Ascending aorta (tissue), 2 donors: ENCODE data around the gene SEMA6B. TPM values are rescaled to one million over a fixed set of nuclear protein-coding genes. Genes with fewer than 3 reads are reported as not detected.
A peak's percentile ranks its signal among the peaks of the same experiment; 100 is the strongest.
"Not testable (repeated sequence)": the region's sequence is repeated elsewhere in the genome, so short reads cannot be mapped to it uniquely, and the experiment has no call there.

Source experiments
- DNase-seq, 2 donors: peaks; one replicate each; pipeline ENCODE4 v3.0.0-alpha.2; 2019; ENCODE audit warnings: low spot score in 2 of 2
- H3K27ac ChIP-seq, 2 donors: fragments of 200-600 bp; sonication (generic); one replicate each; pipeline ENCODE4 v1.5.1; 2016 to 2017; ENCODE audit warnings: mild to moderate bottlenecking in 1 of 2
- H3K27me3 ChIP-seq: fragments of 200-600 bp; sonication (generic); one replicate; pipeline ENCODE4 v1.5.1; 2017
- H3K36me3 ChIP-seq, 2 donors: fragments of 200-600 bp; sonication (generic); one replicate each; pipeline ENCODE4 v1.5.1; 2016
- H3K4me1 ChIP-seq, 2 donors: fragments of 200-600 bp; sonication (generic); one replicate each; pipeline ENCODE4 v1.5.1; 2016 to 2017; ENCODE audit warnings: mild to moderate bottlenecking in 1 of 2
- H3K4me3 ChIP-seq, 2 donors: fragments of 200-600 bp; sonication (generic); one replicate each; pipeline ENCODE4 v1.5.1; 2016 to 2017; ENCODE audit warnings: mild to moderate bottlenecking in 1 of 2
- H3K9me3 ChIP-seq, 2 donors: fragments of 200-600 bp; sonication (generic); one replicate each; pipeline ENCODE4 v1.5.1; 2016
- CTCF ChIP-seq, 3 experiments: fragments of 200-600 bp in 2 of 3; fragments of 450-650 bp in 1 of 3; sonication (generic) in 2 of 3; IDR thresholded peaks; one replicate each; pipeline ENCODE4 v1.5.1; 2016 to 2019; ENCODE audit warnings: antibody characterized with exemption in 3 of 3, mild to moderate bottlenecking in 1 of 3, moderate library complexity in 1 of 3
- intact Hi-C: fragments of 100-400 bp; cut with DNase I; formaldehyde crosslinking; loops from one replicate; pipeline ENCODE4 v1.15.1; 2023
- total RNA-seq: library from RNA; depleted of rRNA; stranded (reverse); fragments of >200 nt; gene quantifications from one replicate; pipeline ENCODE4 v1.1.0, GENCODE V29; 2016

The SEMA6B gene
- total RNA-seq, 1 donor from 2014 or later = 80.6 TPM

GRCh38 chr19:4547303-4548237 lies 11.9 kb downstream of the SEMA6B start:
- no peak overlapping the region for H3K27ac ChIP-seq
- no peak for TF ChIP-seq CTCF (IDR thresholded peaks at IDR 0.05)
- intact Hi-C loops = no loop called here
- no peak overlapping the region for H3K4me3 ChIP-seq
- H3K9me3 ChIP-seq = no peaks in the 10 kb centered on the region
- H3K27me3 ChIP-seq = no peaks in the 10 kb centered on the region
- no peaks in the 10 kb centered on the region for H3K4me1 ChIP-seq
- H3K36me3 ChIP-seq = no peaks in the 10 kb centered on the region
- DNase-seq = no peak

GRCh38 chr19:4543842-4544647 lies 15.4 kb downstream of the SEMA6B start:
- Histone ChIP-seq H3K4me3 (no peak overlapping the region), H3K27ac (no peak overlapping the region)
- intact Hi-C loops = no loop called here

GRCh38 chr19:4542896-4543841 lies 16.3 kb downstream of the SEMA6B start:
- H3K9me3 ChIP-seq = no peaks in the 10 kb centered on the region
- no peak overlapping the region for H3K27ac ChIP-seq
- no peak for DNase-seq
- no peaks in the 10 kb centered on the region for H3K4me1 ChIP-seq
- TF ChIP-seq CTCF (IDR thresholded peaks at IDR 0.05) = no peak
- intact Hi-C loops = no loop called here
- no peaks in the 10 kb centered on the region for H3K36me3 ChIP-seq
- no peaks in the 10 kb centered on the region for H3K27me3 ChIP-seq
- peak overlapping the region in 1 of 2 donors; percentile 22 for H3K4me3 ChIP-seq

More at GRCh38 chr19:4543842-4544647, 15.4 kb downstream of the SEMA6B start:
- Histone ChIP-seq H3K4me1 (no peaks in the 10 kb centered on the region), H3K36me3 (no peaks in the 10 kb centered on the region), H3K27me3 (no peaks in the 10 kb centered on the region), H3K9me3 (no peaks in the 10 kb centered on the region)
- no peak for TF ChIP-seq CTCF (IDR thresholded peaks at IDR 0.05)
- DNase-seq = no peak

DNA sequence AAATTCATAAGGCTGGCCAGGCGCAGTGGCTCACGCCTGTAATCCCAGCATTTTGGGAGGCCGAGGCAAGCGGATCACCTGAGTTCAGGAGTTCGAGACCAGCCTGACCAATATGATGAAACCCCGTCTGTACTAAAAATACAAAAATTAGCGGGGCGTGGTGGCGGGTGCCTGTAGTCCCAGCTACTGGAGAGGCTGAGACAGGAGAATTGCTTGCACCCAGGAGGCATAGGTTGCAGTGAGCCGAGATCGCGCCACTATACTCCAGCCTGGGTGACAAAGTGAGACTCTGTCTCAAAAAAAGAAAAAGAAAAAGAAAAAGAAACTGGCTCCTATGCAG lies 17.7 kb downstream of the SEMA6B start:
- H3K36me3 ChIP-seq, H3K9me3 ChIP-seq, H3K4me1 ChIP-seq, H3K27me3 ChIP-seq, DNase-seq, H3K4me3 ChIP-seq, intact Hi-C loops, H3K27ac ChIP-seq: not testable (repeated sequence)

GRCh38 chr19:4541114-4541805 lies 18.2 kb downstream of the SEMA6B start:
- Histone ChIP-seq H3K27me3 (no peaks in the 10 kb centered on the region), H3K4me3 (no peak overlapping the region), H3K9me3 (no peaks in the 10 kb centered on the region), H3K27ac (no peak overlapping the region), H3K4me1 (no peaks in the 10 kb centered on the region), H3K36me3 (no peaks in the 10 kb centered on the region)
- intact Hi-C loops = no loop called here
- DNase-seq = no peak
- no peak for TF ChIP-seq CTCF (IDR thresholded peaks at IDR 0.05)
